Chondrocyte (in vitro differentiated cells): Measurements from ENCODE around the gene SLC10A2. TPM values are rescaled to one million over a fixed set of nuclear protein-coding genes. Genes with fewer than 3 reads are reported as not detected.

ENCODE experiments used
- DNase-seq: peaks from one replicate; pipeline ENCODE4 v3.0.0; 2021; ENCODE audit warnings: mixed read lengths, low spot score
- H3K27ac Mint-ChIP-seq: one replicate; pipeline ENCODE4 v1.8.0; 2021; ENCODE audit warnings: mild to moderate bottlenecking, moderate library complexity, mixed read lengths; ENCODE audit not compliant: unreplicated experiment
- H3K27me3 Mint-ChIP-seq: 2 replicates; pipeline ENCODE4 v1.8.0; 2021; ENCODE audit warnings: low read depth, mixed read lengths
- H3K36me3 Mint-ChIP-seq: 2 replicates; pipeline ENCODE4 v1.8.0; 2021; ENCODE audit warnings: low read depth, mixed read lengths
- H3K4me1 Mint-ChIP-seq: 2 replicates; pipeline ENCODE4 v1.8.0; 2021; ENCODE audit warnings: low read depth, mild to moderate bottlenecking, mixed read lengths
- H3K4me3 Mint-ChIP-seq: one replicate; pipeline ENCODE4 v1.8.0; 2021; ENCODE audit warnings: mild to moderate bottlenecking, moderate library complexity, mixed read lengths; ENCODE audit not compliant: unreplicated experiment
- H3K9me3 Mint-ChIP-seq: 2 replicates; pipeline ENCODE4 v1.8.0; 2021; ENCODE audit warnings: low read depth, mixed read lengths
- total RNA-seq: library from RNA; stranded (reverse); gene quantifications from 3 replicates; pipeline ENCODE4 v1.2.1, GENCODE V29; 2021
- TF ChIP-seq, protein P1 (sequence below): fragments of 200-600 bp; sonication (generic); IDR thresholded peaks from 2 replicates; pipeline ENCODE4 v1.5.0; 2021; ENCODE audit warnings: antibody characterized with exemption, mild to moderate bottlenecking, moderate library complexity

SLC10A2 gene
- total RNA-seq, 1 donor from 2014 or later: not detected

- H3K9me3 Mint-ChIP-seq: peaks cover 4% of the 10 kb centered on the region
- H3K4me1 Mint-ChIP-seq: peaks cover 31% of the 10 kb centered on the region
- TF ChIP-seq, protein P1, sequence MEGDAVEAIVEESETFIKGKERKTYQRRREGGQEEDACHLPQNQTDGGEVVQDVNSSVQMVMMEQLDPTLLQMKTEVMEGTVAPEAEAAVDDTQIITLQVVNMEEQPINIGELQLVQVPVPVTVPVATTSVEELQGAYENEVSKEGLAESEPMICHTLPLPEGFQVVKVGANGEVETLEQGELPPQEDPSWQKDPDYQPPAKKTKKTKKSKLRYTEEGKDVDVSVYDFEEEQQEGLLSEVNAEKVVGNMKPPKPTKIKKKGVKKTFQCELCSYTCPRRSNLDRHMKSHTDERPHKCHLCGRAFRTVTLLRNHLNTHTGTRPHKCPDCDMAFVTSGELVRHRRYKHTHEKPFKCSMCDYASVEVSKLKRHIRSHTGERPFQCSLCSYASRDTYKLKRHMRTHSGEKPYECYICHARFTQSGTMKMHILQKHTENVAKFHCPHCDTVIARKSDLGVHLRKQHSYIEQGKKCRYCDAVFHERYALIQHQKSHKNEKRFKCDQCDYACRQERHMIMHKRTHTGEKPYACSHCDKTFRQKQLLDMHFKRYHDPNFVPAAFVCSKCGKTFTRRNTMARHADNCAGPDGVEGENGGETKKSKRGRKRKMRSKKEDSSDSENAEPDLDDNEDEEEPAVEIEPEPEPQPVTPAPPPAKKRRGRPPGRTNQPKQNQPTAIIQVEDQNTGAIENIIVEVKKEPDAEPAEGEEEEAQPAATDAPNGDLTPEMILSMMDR: no peak
- H3K27me3 Mint-ChIP-seq: no peaks in the 10 kb centered on the region
- no peak overlapping the region for H3K4me3 Mint-ChIP-seq
- no peaks in the 10 kb centered on the region for H3K36me3 Mint-ChIP-seq
- no peak for DNase-seq
- no peak overlapping the region for H3K27ac Mint-ChIP-seq
Observed at GRCh38 chr13:103006641-103007426, 59.4 kb downstream of the SLC10A2 start.

DNA sequence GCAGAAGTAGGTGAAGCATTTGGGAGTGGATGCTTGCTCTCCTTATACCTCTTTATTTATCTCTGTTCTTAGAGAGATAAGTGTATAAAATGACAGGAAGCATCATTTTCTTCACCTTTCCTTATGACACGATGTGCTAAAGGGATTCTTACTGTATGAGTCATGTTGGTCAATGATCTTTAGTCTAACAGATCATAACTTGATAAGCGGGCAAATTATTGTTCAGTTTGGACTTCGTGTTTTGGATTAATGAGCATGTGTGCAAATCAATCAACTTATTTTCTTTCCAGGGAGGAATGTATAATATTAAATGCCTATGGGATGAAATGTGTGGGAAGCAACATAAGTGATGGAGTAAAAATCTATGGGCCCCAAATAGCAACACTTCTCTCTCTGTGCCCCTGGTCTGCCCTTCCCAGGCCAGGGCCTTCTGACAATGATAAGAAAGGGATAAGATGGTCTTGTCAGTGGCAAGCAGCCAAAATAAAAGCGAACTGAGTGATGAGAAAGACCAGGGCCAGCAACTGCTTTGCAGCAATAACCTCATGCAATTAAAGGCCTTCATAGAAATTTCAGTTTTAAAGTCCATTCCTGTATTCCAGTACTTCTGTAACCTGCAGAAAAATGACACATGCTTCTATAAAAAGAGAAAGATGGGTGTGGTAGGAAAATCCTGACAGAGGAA, 61.4 kb downstream of the SLC10A2 start:
- TF ChIP-seq, protein P1: no peak
- H3K27me3 Mint-ChIP-seq: no peaks in the 10 kb centered on the region
- no peak overlapping the region for H3K4me3 Mint-ChIP-seq
- peaks cover 7% of the 10 kb centered on the region for H3K9me3 Mint-ChIP-seq
- no peak overlapping the region for H3K27ac Mint-ChIP-seq
- H3K4me1 Mint-ChIP-seq: peaks cover 31% of the 10 kb centered on the region
- DNase-seq: no peak
- no peaks in the 10 kb centered on the region for H3K36me3 Mint-ChIP-seq

DNA sequence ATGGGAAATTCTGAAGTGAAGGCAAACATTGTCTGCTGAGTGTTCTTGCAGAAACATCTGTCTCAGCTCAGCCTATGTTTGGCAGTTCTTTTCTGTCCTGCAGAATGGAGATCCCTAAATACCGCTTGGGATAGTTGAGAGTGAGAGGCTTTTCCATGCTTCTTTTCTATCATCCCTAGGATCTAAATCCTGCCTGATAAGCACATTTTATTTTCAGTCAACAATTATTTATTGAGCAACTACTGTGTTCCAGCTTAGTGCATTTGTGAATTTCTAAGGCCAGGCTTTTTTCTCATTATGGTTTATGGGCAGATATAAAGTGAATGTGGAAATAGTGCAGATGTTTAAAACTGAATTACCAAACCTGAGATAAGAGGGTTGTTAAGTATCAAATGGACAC, 62.6 kb downstream of the SLC10A2 start:
- TF ChIP-seq, protein P1: no peak
- H3K36me3 Mint-ChIP-seq: no peaks in the 10 kb centered on the region
- H3K27me3 Mint-ChIP-seq: no peaks in the 10 kb centered on the region
- peaks cover 31% of the 10 kb centered on the region for H3K4me1 Mint-ChIP-seq
- DNase-seq: no peak
- no peak overlapping the region for H3K27ac Mint-ChIP-seq
- H3K4me3 Mint-ChIP-seq: no peak overlapping the region
- peaks cover 7% of the 10 kb centered on the region for H3K9me3 Mint-ChIP-seq

DNA sequence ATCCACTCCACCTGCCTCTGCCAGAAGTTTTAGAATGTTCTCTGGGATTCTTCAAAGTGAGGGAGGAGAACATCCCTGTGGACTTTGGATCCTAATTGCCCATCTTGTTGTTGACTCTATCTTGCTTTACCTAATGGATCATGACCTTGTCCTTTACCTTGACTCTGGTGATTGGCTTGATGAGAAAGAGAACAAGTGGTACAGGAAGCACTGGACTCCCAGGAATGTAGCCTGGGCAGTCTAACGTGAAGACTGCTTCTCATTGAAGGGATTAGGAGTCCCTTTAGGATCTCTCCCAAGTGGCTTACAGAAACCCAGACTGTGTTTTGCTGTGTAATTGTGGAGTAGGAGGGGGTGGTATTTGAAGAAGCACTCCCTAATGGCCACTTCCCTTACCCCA, 63.9 kb downstream of the SLC10A2 start:
- H3K27ac Mint-ChIP-seq: no peak overlapping the region
- peaks cover 7% of the 10 kb centered on the region for H3K9me3 Mint-ChIP-seq
- no peak for DNase-seq
- no peaks in the 10 kb centered on the region for H3K27me3 Mint-ChIP-seq
- H3K4me1 Mint-ChIP-seq: peaks cover 31% of the 10 kb centered on the region
- no peaks in the 10 kb centered on the region for H3K36me3 Mint-ChIP-seq
- no peak overlapping the region for H3K4me3 Mint-ChIP-seq
- TF ChIP-seq, protein P1: no peak

DNA sequence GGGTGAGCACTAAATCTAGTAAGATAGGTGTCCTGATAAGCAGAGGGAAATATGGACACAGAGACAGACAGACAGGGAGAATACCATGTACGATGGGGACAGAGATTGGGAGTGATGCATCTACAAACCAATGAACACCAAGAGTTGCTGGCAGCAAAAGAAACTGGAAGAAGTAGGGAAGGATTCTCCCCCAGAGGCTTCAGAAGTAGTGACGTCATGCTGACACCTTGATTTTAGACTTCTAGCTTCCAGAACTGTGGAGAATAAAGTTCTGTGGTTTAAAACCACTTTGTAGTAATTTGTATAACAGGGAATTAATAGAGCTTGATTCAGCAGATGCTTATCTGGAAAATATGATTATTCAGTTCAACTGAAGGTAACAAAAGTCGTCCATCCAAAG, 66.1 kb downstream of the SLC10A2 start:
- peaks cover 14% of the 10 kb centered on the region for H3K9me3 Mint-ChIP-seq
- H3K36me3 Mint-ChIP-seq: no peaks in the 10 kb centered on the region
- DNase-seq: no peak
- TF ChIP-seq, protein P1: no peak
- H3K27me3 Mint-ChIP-seq: no peaks in the 10 kb centered on the region
- H3K27ac Mint-ChIP-seq: no peak overlapping the region
- H3K4me1 Mint-ChIP-seq: peaks cover 23% of the 10 kb centered on the region
- H3K4me3 Mint-ChIP-seq: no peak overlapping the region
